Adipocyte (in vitro differentiated cells): Measurements from ENCODE around the gene MAST4.

ENCODE experiments used
- DNase-seq: peaks from one replicate; pipeline ENCODE4 v3.0.0-alpha.2; 2015; ENCODE audit warnings: low read depth
- H3K27me3 ChIP-seq: replicated peaks from 2 replicates; pipeline ENCODE4 v1.7.0; 2013; ENCODE audit warnings: mild to moderate bottlenecking, low read length, moderate library complexity; ENCODE audit not compliant: control insufficient read depth, insufficient read depth
- H3K36me3 ChIP-seq: 2 replicates; pipeline ENCODE4 v1.7.0; 2013; ENCODE audit warnings: low read length, mild to moderate bottlenecking, moderate library complexity; ENCODE audit not compliant: control insufficient read depth, insufficient read depth, severe bottlenecking
- H3K4me1 ChIP-seq: 2 replicates; pipeline ENCODE4 v1.7.0; 2013; ENCODE audit warnings: mild to moderate bottlenecking, low read length, moderate library complexity; ENCODE audit not compliant: control insufficient read depth, insufficient read depth
- H3K4me3 ChIP-seq: 2 replicates; pipeline ENCODE4 v1.7.0; 2013; ENCODE audit warnings: mild to moderate bottlenecking, low read length, moderate library complexity
- H3K9ac ChIP-seq: 2 replicates; pipeline ENCODE4 v1.7.0; 2013; ENCODE audit warnings: mild to moderate bottlenecking, low read length, moderate library complexity
- H3K9me3 ChIP-seq: 2 replicates; pipeline ENCODE4 v1.7.0; 2013; ENCODE audit warnings: mild to moderate bottlenecking, low read length, moderate library complexity; ENCODE audit not compliant: control insufficient read depth

The MAST4 gene

GRCh38 chr5:67104859-67105258, 508.7 kb downstream of the MAST4 start:
- Histone ChIP-seq H3K36me3 (peaks cover 72% of the 10 kb centered on the region), H3K27me3 (no peaks in the 10 kb centered on the region), H3K9ac (no peak overlapping the region), H3K9me3 (no peaks in the 10 kb centered on the region), H3K4me3 (no peak overlapping the region), H3K4me1 (peaks cover 8% of the 10 kb centered on the region)
- DNase-seq: peak; percentile 16

GRCh38 chr5:67105270-67105669, 509.1 kb downstream of the MAST4 start:
- peaks cover 8% of the 10 kb centered on the region for H3K4me1 ChIP-seq

GRCh38 chr5:67106626-67107342, 510.6 kb downstream of the MAST4 start:
- H3K27me3 ChIP-seq: no peaks in the 10 kb centered on the region

More at GRCh38 chr5:67105270-67105669, 509.1 kb downstream of the MAST4 start:
- DNase-seq: no peak
- H3K27me3 ChIP-seq: no peaks in the 10 kb centered on the region
- H3K9me3 ChIP-seq: no peaks in the 10 kb centered on the region
- H3K4me3 ChIP-seq: no peak overlapping the region
- no peak overlapping the region for H3K9ac ChIP-seq
- peaks cover 75% of the 10 kb centered on the region for H3K36me3 ChIP-seq

GRCh38 chr5:67111779-67112178, 515.6 kb downstream of the MAST4 start:
- no peak for DNase-seq
- Histone ChIP-seq H3K9ac (no peak overlapping the region), H3K4me3 (no peak overlapping the region), H3K36me3 (peaks cover 52% of the 10 kb centered on the region), H3K9me3 (no peaks in the 10 kb centered on the region), H3K27me3 (no peaks in the 10 kb centered on the region), H3K4me1 (peaks cover 6% of the 10 kb centered on the region)

More at GRCh38 chr5:67106626-67107342, 510.6 kb downstream of the MAST4 start:
- Histone ChIP-seq H3K4me3 (no peak overlapping the region), H3K36me3 (peaks cover 71% of the 10 kb centered on the region), H3K4me1 (peaks cover 8% of the 10 kb centered on the region), H3K9ac (no peak overlapping the region), H3K9me3 (no peaks in the 10 kb centered on the region)
- DNase-seq: peak; percentile 32

- Histone ChIP-seq H3K36me3 (peaks cover 52% of the 10 kb centered on the region), H3K27me3 (no peaks in the 10 kb centered on the region), H3K4me3 (no peak overlapping the region), H3K4me1 (no peaks in the 10 kb centered on the region), H3K9me3 (no peaks in the 10 kb centered on the region), H3K9ac (no peak overlapping the region)
- no peak for DNase-seq
Measured at GRCh38 chr5:67115246-67115645, 519.1 kb downstream of the MAST4 start.

GRCh38 chr5:67115817-67116216, 519.6 kb downstream of the MAST4 start:
- H3K36me3 ChIP-seq: peaks cover 55% of the 10 kb centered on the region
- no peaks in the 10 kb centered on the region for H3K9me3 ChIP-seq
- no peaks in the 10 kb centered on the region for H3K4me1 ChIP-seq
- no peak overlapping the region for H3K9ac ChIP-seq
- no peak for DNase-seq
- H3K4me3 ChIP-seq: no peak overlapping the region
- H3K27me3 ChIP-seq: no peaks in the 10 kb centered on the region

- Histone ChIP-seq H3K27me3 (no peaks in the 10 kb centered on the region), H3K9ac (no peak overlapping the region), H3K9me3 (no peaks in the 10 kb centered on the region), H3K36me3 (peaks cover 54% of the 10 kb centered on the region), H3K4me3 (no peak overlapping the region), H3K4me1 (no peaks in the 10 kb centered on the region)
- DNase-seq: no peak
Measured at GRCh38 chr5:67118050-67118620, 521.9 kb downstream of the MAST4 start.

GRCh38 chr5:67119010-67119409, 522.8 kb downstream of the MAST4 start:
- no peak overlapping the region for H3K9ac ChIP-seq
- no peaks in the 10 kb centered on the region for H3K9me3 ChIP-seq
- peaks cover 56% of the 10 kb centered on the region for H3K36me3 ChIP-seq
- no peaks in the 10 kb centered on the region for H3K27me3 ChIP-seq
- no peak for DNase-seq
- H3K4me1 ChIP-seq: no peaks in the 10 kb centered on the region
- H3K4me3 ChIP-seq: no peak overlapping the region

GRCh38 chr5:67120032-67120431, 523.8 kb downstream of the MAST4 start:
- Histone ChIP-seq H3K9me3 (no peaks in the 10 kb centered on the region), H3K9ac (no peak overlapping the region), H3K27me3 (no peaks in the 10 kb centered on the region), H3K36me3 (peaks cover 59% of the 10 kb centered on the region), H3K4me3 (no peak overlapping the region), H3K4me1 (no peaks in the 10 kb centered on the region)
- DNase-seq: no peak

- H3K4me1 ChIP-seq: no peaks in the 10 kb centered on the region
- peaks cover 57% of the 10 kb centered on the region for H3K36me3 ChIP-seq
- H3K4me3 ChIP-seq: no peak overlapping the region
- no peaks in the 10 kb centered on the region for H3K27me3 ChIP-seq
- DNase-seq: no peak
- no peaks in the 10 kb centered on the region for H3K9me3 ChIP-seq
- H3K9ac ChIP-seq: no peak overlapping the region
Measured at GRCh38 chr5:67123819-67124218, 527.6 kb downstream of the MAST4 start.

- Histone ChIP-seq H3K4me1 (no peaks in the 10 kb centered on the region), H3K36me3 (peaks cover 54% of the 10 kb centered on the region), H3K4me3 (no peak overlapping the region), H3K27me3 (no peaks in the 10 kb centered on the region), H3K9me3 (no peaks in the 10 kb centered on the region), H3K9ac (no peak overlapping the region)
- DNase-seq: no peak
Measured at GRCh38 chr5:67124556-67124955, 528.4 kb downstream of the MAST4 start.
